Stimulated activated CD8-positive, alpha-beta memory T cell treated with anti-CD3 and anti-CD28 coated beads, Interleukin-12 subunit alpha, Interleukin-12 subunit beta, amount 100 ng/mL, for 1 hour (primary cell): ENCODE measurements around the gene GLP2R.
"Not testable (repeated sequence)": the region's sequence is repeated elsewhere in the genome, so short reads cannot be mapped to it uniquely, and the experiment has no call there.

Source experiments
- DNase-seq: peaks from one replicate; pipeline ENCODE4 v3.0.0-alpha.2; 2020; ENCODE audit warnings: low read depth

Gene GLP2R

GRCh38 chr17:9899280-9900043 lies 73.7 kb downstream of the GLP2R start:
- no peak for DNase-seq

GRCh38 chr17:9900044-9900594 lies 74.4 kb downstream of the GLP2R start:
- DNase-seq = no peak

GRCh38 chr17:9900784-9901183 lies 75.1 kb downstream of the GLP2R start:
- no peak for DNase-seq

- DNase-seq = no peak
These were observed 76.4 kb downstream of the GLP2R start for GRCh38 chr17:9902120-9902519.

GRCh38 chr17:9904277-9905077 lies 78.8 kb downstream of the GLP2R start:
- DNase-seq = no peak

- no peak for DNase-seq
These were observed 79.3 kb downstream of the GLP2R start, which contains the start of gene RCVRN for GRCh38 chr17:9905078-9905415. Gene RCVRN, minus strand, starts transcription at chr17:9905271. Its CDS starts 91 bp downstream, at chr17:9905180.

GRCh38 chr17:9905902-9906301 lies 80.2 kb downstream of the GLP2R start:
- no peak for DNase-seq

- no peak for DNase-seq
These were observed 80.9 kb downstream of the GLP2R start for GRCh38 chr17:9906616-9907015.

- DNase-seq = no peak
These were observed 81.4 kb downstream of the GLP2R start for GRCh38 chr17:9907131-9907530.

- DNase-seq = no peak
These were observed 82.3 kb downstream of the GLP2R start for GRCh38 chr17:9907883-9908648.

GRCh38 chr17:9908649-9909042 lies 82.9 kb downstream of the GLP2R start:
- no peak for DNase-seq

- DNase-seq = no peak
These were observed 85.4 kb downstream of the GLP2R start for GRCh38 chr17:9911089-9911488.

- no peak for DNase-seq
These were observed 86.7 kb downstream of the GLP2R start for GRCh38 chr17:9912121-9913099.

GRCh38 chr17:9913476-9913875 lies 87.8 kb downstream of the GLP2R start:
- DNase-seq = no peak

- no peak for DNase-seq
These were observed 90.4 kb downstream of the GLP2R start for GRCh38 chr17:9916108-9916507.

- DNase-seq = no peak
These were observed 91.4 kb downstream of the GLP2R start for GRCh38 chr17:9917131-9917530.

- no peak for DNase-seq
These were observed 92.1 kb downstream of the GLP2R start for GRCh38 chr17:9917801-9918200.

- no peak for DNase-seq
These were observed 92.6 kb downstream of the GLP2R start for GRCh38 chr17:9918352-9918751.

GRCh38 chr17:9918804-9919352 lies 93.2 kb downstream of the GLP2R start:
- DNase-seq = no peak

GRCh38 chr17:9921216-9921615 lies 95.5 kb downstream of the GLP2R start:
- not testable (repeated sequence) for DNase-seq
